ENCODE data around the gene DUSP21. TPM values are rescaled to one million over a fixed set of nuclear protein-coding genes. Genes with fewer than 3 reads are reported as not detected.
A peak's percentile ranks its signal among the peaks of the same experiment; 100 is the strongest.

Gene DUSP21
- total RNA-seq (2022) (not detected in 2 replicates), Bru-seq, nascent RNA (not detected), BruChase-seq, experiment 1, labeled RNA remaining after a 6-hour chase (not detected), BruChase-seq, experiment 2, labeled RNA remaining after a 2-hour chase (not detected)
- long read RNA-seq, result 0 reads

DNA sequence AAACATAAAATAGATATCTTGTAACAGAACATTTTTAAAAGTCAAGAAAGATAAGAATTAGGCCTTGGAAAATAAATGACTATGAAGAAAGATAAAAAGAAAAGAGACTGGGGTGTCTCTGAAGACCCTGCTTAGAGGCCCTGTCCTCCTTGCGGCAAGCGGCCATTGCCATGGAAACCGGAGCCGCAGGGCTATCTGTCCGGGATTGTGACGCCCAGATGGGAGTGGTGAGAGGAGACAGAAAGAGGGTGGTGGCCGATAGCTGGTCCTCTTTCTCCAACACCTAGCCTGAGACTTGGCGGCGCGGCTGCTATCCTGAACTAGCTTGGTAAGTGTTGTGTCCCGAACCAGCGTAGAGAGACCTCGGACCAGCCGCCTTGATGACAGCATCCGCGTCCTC is at the start of gene DUSP21:
Gene DUSP21, plus strand, starts transcription at position 269 of the 400 bp plus-strand sequence. Its CDS starts 112 bp downstream, at position 381.
- ChIA-PET POLR2A (no interaction called here), CTCF (interaction anchor here (0.6 kb wide), 1 partner anchor 412 kb away, joined by 3 read pairs; no protein-coding TSS in a partner anchor)
- TF ChIP-seq CTCF (IDR thresholded peaks at IDR 0.05; ENCODE audit: unreplicated experiment), result no peak
- intact Hi-C loops (cut with micrococcal nuclease), result no loop called here
- H3K9me3 Mint-ChIP-seq (ENCODE audit: unreplicated experiment), result peaks cover 7% of the 10 kb centered on the region
- no TSS peak for BruUV-seq (replicated peaks)
- H3K27me3 Mint-ChIP-seq (ENCODE audit: insufficient read depth, unreplicated experiment), result no peaks in the 10 kb centered on the region
- no peaks in the 10 kb centered on the region for H3K4me1 Mint-ChIP-seq (ENCODE audit: insufficient read depth, unreplicated experiment)
- DNase-seq (ENCODE audit: unreplicated experiment), result no peak
- no peaks in the 10 kb centered on the region for H3K36me3 Mint-ChIP-seq (ENCODE audit: insufficient read depth, unreplicated experiment)
- H3K27ac Mint-ChIP-seq (ENCODE audit: low read depth, unreplicated experiment), result no peak within 1 kb of the TSS
- no peak within 1 kb of the TSS for H3K4me3 Mint-ChIP-seq (ENCODE audit: unreplicated experiment)

GRCh38 chrX:44795945-44796450 is 47.8 kb upstream of the DUSP21 start:
- Mint-ChIP-seq H3K27me3 (ENCODE audit: insufficient read depth, unreplicated experiment) (peaks cover 14% of the 10 kb centered on the region), H3K9me3 (ENCODE audit: unreplicated experiment) (no peaks in the 10 kb centered on the region), H3K4me3 (ENCODE audit: unreplicated experiment) (no peak overlapping the region), H3K36me3 (ENCODE audit: insufficient read depth, unreplicated experiment) (no peaks in the 10 kb centered on the region), H3K27ac (ENCODE audit: low read depth, unreplicated experiment) (no peak overlapping the region), H3K4me1 (ENCODE audit: insufficient read depth, unreplicated experiment) (peaks cover 5% of the 10 kb centered on the region)
- CTCF ChIA-PET, result interaction anchor here (0.6 to 1.0 kb wide), 3 partner anchors 9 to 1277 kb away, joined by 3 read pairs; no protein-coding TSS in a partner anchor
- intact Hi-C loops (cut with micrococcal nuclease), result no loop called here
- BruUV-seq (replicated peaks), result no TSS peak
- no peak for TF ChIP-seq CTCF (IDR thresholded peaks at IDR 0.05; ENCODE audit: unreplicated experiment)
- DNase-seq (ENCODE audit: unreplicated experiment), result peak; percentile 17
- POLR2A ChIA-PET, result interaction anchor here (0.7 kb wide), 1 partner anchor 11 kb away, joined by 4 read pairs; no protein-coding TSS in a partner anchor

DNA sequence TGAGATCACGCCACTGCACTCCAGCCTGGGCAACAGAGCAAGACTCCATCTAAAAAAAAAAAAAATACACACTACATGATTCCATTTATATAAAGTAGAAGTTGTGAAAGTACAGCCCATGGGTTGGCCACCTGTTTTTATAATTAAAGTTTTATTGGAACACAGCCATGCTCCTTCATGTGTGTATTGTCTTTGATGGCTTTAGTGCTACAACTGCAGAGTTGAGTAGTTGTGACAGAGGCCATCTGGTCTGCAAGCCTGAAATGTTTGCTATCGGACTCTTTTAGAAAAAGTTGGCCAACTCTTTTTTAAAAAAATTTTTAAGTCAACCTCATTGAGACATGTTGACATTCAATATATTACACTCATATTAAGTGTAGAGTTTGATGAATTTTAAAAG is 41.2 kb upstream of the DUSP21 start:
- no peak for DNase-seq (ENCODE audit: unreplicated experiment)
- H3K27ac Mint-ChIP-seq (ENCODE audit: low read depth, unreplicated experiment), result no peak overlapping the region
- no peaks in the 10 kb centered on the region for H3K27me3 Mint-ChIP-seq (ENCODE audit: insufficient read depth, unreplicated experiment)
- ChIA-PET CTCF (no interaction called here), POLR2A (no interaction called here)
- H3K4me3 Mint-ChIP-seq (ENCODE audit: unreplicated experiment), result no peak overlapping the region
- no peak for TF ChIP-seq CTCF (IDR thresholded peaks at IDR 0.05; ENCODE audit: unreplicated experiment)
- H3K36me3 Mint-ChIP-seq (ENCODE audit: insufficient read depth, unreplicated experiment), result no peaks in the 10 kb centered on the region
- no peaks in the 10 kb centered on the region for H3K9me3 Mint-ChIP-seq (ENCODE audit: unreplicated experiment)
- no TSS peak for BruUV-seq (replicated peaks)
- no peaks in the 10 kb centered on the region for H3K4me1 Mint-ChIP-seq (ENCODE audit: insufficient read depth, unreplicated experiment)
- intact Hi-C loops (cut with micrococcal nuclease), result no loop called here

GRCh38 chrX:44815681-44816080 is 28.1 kb upstream of the DUSP21 start:
- BruUV-seq (replicated peaks), result no TSS peak
- Mint-ChIP-seq H3K36me3 (ENCODE audit: insufficient read depth, unreplicated experiment) (no peaks in the 10 kb centered on the region), H3K9me3 (ENCODE audit: unreplicated experiment) (no peaks in the 10 kb centered on the region), H3K27ac (ENCODE audit: low read depth, unreplicated experiment) (no peak overlapping the region), H3K27me3 (ENCODE audit: insufficient read depth, unreplicated experiment) (peaks cover 40% of the 10 kb centered on the region), H3K4me3 (ENCODE audit: unreplicated experiment) (no peak overlapping the region), H3K4me1 (ENCODE audit: insufficient read depth, unreplicated experiment) (no peaks in the 10 kb centered on the region)
- no peak for TF ChIP-seq CTCF (IDR thresholded peaks at IDR 0.05; ENCODE audit: unreplicated experiment)
- intact Hi-C loops (cut with micrococcal nuclease), result no loop called here
- no peak for DNase-seq (ENCODE audit: unreplicated experiment)
- ChIA-PET POLR2A (no interaction called here), CTCF (no interaction called here)

Measured in MCF 10A (cell line).